HG03139 (cell line): ENCODE measurements around the gene NRXN3.
"Not testable (repeated sequence)": the region's sequence is repeated elsewhere in the genome, so short reads cannot be mapped to it uniquely, and the experiment has no call there.

ENCODE experiments used
- ATAC-seq: cut with Tn5 transposase; IDR thresholded peaks from one replicate; pipeline ENCODE4 v1.9.1; 2021; ENCODE audit not compliant: unreplicated experiment

Gene NRXN3

DNA sequence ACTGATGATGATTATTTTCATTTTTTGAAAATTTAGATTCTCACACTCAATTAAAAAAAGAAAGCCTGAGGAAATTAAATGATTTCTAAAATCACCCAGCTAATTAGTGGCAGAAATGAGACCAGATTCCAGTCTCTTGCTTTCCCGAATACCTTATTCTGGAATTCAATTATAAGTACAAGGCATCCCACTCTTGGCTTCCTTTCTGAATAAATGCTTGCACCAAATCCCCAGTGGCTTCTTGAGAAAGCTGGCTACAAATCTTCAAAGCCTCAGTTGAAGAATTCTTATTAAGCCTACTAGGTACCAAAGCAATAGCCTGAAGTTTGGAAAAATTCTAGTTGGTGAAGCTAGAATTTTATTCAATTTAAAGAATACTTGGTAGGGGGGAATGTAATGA is 1564.5 kb downstream of the NRXN3 start:
- ATAC-seq = no peak

- no peak for ATAC-seq
Observed at GRCh38 chr14:79735121-79735520, 1564.9 kb downstream of the NRXN3 start.

DNA sequence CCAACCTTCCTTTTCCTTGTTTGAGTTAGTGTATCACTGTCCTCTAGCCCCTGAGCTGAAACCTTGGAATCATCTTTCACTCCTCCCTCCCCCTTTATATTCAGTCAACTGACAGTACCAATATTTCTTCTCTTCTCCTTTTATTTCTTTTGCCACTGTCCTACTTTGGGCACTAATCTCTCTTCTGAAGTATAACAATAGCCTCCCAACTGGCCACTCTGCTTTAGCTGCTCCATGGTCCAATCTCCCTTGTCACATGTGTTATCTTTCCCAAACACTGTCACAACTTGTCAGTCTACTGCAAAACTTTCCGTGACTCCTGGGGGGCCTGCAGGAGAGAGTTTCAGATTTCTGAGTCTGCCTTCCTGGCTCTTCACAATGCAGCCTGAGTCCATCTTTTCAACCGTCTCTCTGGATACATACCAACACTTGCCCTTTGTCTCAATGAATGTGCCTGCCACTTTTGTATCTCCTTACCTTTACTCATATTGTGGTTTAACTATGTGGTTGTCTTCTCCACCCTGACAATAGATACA is 1570.0 kb downstream of the NRXN3 start:
- no peak for ATAC-seq

DNA sequence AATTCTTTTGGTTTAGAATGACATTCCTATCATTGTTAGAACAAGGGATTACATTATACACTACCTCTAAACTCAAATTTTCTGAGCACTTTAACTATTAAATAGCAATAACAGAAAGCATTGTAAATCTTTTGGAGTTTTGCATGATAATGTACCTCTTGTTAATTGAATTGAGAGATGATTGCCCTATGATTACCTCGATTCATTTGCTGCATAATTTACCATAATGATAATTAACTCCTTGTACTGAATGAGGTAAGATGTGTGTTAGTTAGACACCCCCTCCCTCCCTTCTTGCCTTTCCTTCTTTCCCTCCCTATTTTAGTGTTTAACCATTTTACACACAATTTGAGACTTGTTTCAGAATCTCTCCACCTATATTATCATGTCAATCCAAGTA is 1572.0 kb downstream of the NRXN3 start:
- no peak for ATAC-seq

GRCh38 chr14:79745046-79745445 is 1574.9 kb downstream of the NRXN3 start:
- no peak for ATAC-seq

DNA sequence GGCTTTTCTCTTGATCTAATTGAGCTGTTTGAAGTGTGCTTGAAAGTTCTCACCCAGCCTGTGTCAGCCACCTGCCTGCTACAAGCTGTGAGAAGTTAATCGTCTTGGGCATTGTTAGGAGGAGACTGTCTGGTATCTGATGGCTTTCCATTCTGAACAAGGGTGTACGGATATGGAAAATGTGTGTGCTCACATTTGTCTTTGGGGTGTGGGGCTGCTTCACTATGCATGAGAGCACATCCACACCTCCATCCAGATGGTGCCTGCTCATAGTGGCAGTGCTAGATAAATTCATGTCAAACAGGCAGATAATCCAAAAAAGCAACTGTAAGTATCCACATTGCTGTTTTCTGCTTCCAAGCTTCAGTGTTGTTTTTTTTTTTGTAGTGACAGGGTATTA is 1578.9 kb downstream of the NRXN3 start:
- ATAC-seq = no peak

GRCh38 chr14:79758985-79759384 is 1588.8 kb downstream of the NRXN3 start:
- no peak for ATAC-seq

DNA sequence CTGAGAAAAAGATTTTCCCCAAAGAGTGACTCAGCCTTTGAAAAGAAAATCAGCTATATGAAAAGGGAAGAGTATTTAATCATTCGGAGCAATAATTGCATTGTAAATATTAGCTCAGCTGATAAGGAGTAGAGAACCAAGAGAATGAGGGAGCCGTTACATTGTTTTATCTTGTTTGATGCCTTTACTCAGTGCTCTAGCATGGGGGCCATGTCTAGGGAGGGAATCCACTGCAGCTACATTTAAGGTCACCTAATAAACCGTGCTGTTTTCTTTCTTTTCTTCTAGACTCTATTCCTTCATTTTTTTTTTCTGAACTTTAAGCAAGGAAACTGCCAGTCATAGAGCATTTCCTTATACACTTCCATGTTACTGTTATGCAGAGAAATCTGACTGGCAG is 1594.2 kb downstream of the NRXN3 start:
- no peak for ATAC-seq

DNA sequence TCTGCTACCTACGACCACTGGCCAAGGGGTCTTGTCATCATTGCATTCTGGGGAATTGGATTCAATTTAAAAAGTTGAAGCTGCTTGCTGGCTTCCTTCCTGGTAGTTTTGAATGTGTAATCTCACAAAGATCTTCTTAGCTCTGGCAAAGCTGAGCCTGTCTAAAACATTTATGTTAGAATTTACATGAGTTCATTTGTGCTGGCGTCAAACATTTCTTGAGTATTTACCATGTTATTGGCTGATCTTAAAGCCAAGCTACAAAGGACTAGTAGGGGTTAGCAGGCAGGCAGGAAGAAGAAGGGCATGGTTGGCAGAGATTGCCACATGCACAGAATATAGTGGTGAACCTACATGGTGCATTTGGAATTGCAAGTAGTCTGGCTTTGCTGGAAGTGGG is 1596.3 kb downstream of the NRXN3 start:
- ATAC-seq = no peak

DNA sequence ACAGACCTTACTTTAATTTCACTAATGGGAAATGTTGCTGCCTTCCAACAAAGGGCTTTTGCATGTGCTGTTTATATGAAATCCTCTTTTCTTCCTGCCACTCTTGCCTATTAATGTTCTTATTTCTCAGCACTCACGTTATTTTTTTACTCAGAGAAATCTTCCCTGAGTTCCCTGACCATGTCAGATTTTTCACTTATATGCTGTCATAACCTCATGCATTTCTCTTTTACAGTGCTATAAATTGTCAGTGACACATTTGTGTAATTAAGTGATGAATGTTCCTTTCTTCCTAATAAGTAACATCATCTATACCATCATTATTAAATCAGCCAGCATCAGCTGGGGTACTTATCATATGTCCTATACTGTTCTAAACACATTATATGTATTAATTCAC is 1597.1 kb downstream of the NRXN3 start:
- ATAC-seq = no peak

DNA sequence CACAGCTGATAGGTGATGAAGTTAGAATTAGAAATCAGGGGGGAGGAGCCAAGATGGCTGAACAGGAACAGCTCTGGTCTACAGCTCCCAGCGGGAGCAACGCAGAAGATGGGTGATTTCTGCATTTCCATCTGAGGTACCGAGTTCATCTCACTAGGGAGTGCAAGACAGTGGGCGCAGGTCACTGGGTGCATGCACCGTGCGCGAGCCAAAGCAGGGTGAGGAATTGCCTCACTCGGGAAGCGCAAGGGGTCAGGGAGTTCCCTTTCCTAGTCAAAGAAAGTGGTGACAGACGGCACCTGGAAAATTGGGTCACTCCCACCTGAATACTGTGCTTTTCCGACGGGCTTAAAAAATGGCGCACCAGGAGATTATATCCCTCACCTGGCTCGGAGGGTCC is 1597.5 kb downstream of the NRXN3 start:
- ATAC-seq = not testable (repeated sequence)

- no peak for ATAC-seq
Observed at GRCh38 chr14:79781882-79782281, 1611.7 kb downstream of the NRXN3 start.

DNA sequence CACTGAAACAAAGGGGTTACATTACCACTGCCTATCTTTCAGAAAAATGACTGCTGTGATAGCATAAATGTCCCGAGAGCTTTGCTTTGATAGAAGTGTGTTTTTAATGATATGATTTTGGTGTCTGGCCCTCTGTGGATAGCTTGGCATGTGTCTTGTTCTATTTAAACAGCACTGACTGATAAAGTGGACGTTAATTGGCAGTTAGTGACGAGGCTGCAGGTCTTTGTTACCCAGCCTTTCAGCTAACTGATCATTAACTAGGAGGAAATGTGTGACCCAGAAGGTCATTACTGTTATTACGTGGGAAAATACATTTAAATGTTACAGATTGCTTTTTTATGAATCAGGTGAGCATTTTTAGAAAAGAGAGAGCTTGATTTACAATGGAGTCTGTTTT is 1612.9 kb downstream of the NRXN3 start:
- ATAC-seq = no peak

- no peak for ATAC-seq
Observed at GRCh38 chr14:79786522-79786921, 1616.3 kb downstream of the NRXN3 start.

DNA sequence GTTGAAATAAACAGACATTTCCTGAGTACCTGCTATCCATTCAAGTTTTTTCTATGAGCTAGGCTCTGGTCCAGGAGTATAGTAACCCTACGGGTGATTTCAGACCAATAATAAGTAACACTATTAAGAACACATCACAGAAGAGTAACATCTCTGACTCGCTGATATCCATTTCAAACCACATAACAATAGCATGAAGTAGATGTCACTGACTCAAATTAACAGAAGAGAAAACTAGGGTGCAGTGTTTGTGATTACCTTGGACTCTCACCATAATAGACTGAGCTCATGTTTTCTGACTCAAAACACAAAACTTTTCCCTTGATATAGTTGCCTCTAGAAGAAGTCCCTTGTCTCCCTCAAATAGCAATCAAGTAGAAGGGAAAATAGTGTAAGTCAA is 1618.2 kb downstream of the NRXN3 start:
- ATAC-seq = no peak

DNA sequence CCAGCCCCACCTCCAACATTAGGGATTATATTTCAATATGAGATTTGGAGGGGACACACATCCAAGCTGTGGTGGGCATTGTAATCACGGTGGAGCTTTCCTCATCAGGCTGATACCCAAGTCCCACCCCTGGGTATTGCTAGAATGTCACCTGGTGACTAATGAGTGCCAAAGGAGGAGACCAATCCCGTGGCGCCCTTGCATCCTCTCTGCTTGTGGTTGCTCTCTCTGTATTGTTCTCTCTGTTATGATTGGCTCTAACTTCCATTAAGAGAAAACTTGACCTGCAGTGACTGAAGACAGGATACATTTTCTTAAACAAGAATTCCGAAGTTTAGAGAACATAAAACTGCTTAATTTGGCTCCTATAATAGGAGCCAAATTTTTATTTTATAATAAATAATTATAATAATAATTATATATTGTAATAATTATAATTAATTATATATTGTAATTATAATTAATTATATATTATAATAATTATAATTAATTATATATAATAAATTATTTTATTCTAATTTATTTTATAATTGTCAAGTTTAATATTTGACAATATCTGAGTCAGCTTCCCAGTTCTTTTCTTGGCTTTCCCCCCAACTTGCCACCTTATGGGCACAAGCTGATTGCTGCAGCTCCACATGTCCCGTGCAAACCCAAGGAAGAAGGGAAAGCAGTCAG is 1621.0 kb downstream of the NRXN3 start:
- ATAC-seq = no peak

DNA sequence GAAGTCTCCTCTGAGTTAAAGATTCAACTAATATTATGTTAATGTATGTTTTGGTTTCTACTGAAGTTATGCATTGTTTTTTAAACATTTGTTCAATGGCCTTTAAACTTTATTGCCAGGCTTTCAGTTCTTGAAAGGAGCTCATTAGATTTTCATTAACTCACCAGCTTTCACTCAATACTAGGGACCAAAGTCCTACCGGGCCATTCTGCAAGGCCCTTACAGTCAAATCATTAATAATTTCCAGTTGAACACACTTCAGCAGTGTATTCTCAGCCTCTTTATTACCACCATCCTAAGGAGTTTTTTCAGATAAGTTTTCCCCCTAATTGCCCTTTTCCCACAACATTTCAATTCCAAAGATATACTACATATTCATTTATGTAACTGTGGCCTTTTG is 1631.9 kb downstream of the NRXN3 start:
- ATAC-seq = no peak

DNA sequence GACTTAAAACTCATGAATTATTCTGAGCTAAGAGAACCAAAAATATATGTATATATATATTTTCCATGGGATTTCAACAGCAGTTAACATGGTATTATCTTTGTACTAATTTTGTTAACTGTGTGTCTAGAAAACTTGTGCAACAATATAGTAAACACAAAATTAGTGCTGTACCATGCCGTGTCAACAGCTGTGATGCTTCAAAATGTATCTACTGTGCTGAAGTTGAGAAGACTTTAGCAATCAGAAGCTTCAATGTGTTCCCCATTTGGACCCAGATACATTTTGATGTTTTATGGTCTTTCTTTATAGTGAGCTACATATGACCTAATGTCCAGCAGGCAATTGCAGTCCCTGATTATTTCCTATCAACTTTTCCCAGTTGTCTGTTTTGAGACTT is 1635.5 kb downstream of the NRXN3 start:
- no peak for ATAC-seq

DNA sequence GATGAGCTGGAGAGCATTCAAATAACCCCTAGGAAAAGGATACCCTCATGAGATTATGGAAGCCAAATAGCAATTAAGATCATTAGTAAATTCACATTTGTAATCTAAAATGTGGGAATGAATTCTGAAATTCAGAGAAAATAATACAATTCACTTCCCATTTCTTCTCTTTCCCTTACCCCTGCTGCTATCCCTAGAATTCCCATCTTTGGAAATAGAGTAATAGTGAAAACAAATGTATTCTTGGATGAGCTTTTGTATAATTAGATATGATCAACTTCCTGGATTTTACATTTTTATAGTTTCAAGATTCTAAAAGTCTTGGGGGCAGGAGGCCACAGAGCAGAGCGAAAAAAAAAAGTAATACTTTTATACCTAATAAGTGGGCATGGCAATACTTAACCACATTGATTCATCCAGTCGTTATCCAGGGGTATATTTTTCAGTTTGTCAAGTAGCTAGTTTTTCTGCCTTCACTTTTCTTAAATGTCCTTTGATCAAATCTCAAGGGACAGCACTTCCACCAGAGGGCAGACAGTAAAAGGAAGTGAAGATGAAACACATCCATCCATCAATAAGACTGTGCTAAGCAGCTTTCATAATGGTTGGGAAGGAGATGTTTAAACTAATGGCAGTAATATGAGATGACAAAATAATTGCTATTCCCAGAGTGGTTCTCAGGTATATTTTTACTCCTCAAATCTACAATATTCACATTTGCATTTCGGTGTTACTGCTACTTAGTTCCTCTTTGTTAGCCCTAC is 1639.9 kb downstream of the NRXN3 start:
- ATAC-seq = no peak

DNA sequence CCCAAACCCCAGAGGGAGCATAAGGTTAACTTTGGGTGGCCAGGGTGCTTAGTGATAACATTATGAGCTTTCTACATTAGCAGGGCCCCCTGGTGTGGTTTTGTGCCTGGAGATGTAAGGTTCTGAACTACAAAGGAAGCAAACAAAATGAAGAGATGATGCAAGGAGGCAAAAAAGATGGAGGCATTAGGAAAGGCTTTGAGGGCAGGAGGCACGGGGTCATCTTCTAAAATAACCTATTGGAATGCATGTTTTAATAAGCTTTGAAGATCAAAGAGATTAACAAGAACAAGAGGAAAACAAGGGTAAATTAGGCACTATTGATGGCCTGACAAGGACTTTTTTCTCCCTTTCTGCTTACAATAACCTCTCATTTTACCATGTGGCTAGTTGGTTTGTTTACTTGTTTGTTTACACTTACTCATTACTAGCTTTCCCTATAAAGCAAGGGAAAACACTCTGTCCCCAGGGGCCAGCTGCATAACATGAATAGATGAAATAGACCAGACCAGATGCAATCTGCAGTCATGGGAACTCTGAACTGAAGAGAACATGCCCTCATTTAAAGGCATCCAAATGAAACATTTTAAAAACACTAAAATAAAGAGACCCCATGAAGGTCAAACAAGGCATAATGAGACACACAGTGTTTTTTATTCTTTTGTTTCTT is 1650.8 kb downstream of the NRXN3 start:
- no peak for ATAC-seq

- no peak for ATAC-seq
Observed at GRCh38 chr14:79822034-79822433, 1651.9 kb downstream of the NRXN3 start.

- ATAC-seq = no peak
Observed at GRCh38 chr14:79825046-79825521, 1654.9 kb downstream of the NRXN3 start.
